Right ventricle myocardium superior (tissue), 1 donor: ENCODE results near the gene RAC2. TPM values are rescaled to one million over a fixed set of nuclear protein-coding genes. Genes with fewer than 3 reads are reported as not detected.

Experiments
- ATAC-seq: fragments of 200-7000 bp; cut with Tn5 transposase; one replicate; pipeline ENCODE4 v1.9.1; 2020; ENCODE audit warnings: mild to moderate bottlenecking; ENCODE audit not compliant: poor library complexity
- DNase-seq: peaks from one replicate; pipeline ENCODE4 v3.0.0-alpha.2; 2020
- intact Hi-C: fragments of 100-400 bp; cut with DNase I; formaldehyde crosslinking; loops from one replicate; pipeline ENCODE4 v1.11.2; 2022
- total RNA-seq: library from RNA; stranded (reverse); fragmentation: NEBNext Ultra II Directional; extraction: Animal tissue kit (Norgen Biotek cat#: 25700); gene quantifications from one replicate; pipeline ENCODE4 v1.2.1, GENCODE V29; 2021
- donor health status: DM: no; HTN: yes; CAD: no; lungs with severe emphysema.

The RAC2 gene
- total RNA-seq, 1 donor from 2014 or later = 4.1 TPM

DNA sequence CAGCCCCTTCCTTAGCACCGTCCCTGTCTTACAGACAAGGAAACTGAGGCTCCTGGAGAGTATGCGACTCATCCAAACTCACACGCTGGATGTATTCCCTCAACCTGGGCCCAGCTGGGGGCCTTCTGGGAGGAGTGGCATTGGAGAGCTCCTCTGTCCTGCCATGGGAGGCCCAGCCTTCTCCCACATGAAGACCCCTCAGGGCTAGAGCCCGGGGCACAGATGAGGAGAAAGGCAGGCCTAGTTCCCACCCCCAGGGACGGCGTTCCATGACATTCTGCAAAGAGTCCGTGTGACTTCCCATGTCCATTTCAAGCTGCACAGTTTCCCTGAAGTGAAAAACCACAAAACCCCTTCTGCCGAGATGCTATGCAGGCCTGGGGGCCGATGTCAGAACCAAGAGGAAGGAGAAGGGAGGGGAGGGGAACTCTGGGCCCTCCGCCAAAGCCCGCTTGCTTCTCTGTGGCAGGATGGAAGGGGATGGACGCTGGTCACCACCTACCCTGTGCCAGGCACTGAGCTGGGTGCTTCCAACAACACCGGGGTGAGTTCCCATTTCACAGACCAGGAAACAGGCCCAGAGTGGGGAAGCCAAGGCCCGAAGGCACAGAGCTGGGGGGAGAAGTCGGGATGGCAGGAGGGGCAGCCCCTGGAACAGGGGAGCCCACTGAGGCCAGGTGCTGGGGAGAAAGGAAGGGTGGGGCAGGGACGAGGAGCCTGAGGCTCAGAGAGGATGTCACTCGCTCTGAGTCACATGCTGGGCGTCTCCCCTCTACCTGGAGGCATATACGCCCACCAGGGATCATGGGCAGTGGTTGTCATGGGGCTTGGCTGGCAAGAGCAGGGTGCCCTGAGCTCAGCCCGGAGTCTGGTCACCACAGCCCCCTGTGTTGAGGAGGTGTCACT lies 15.7 kb downstream of the RAC2 start:
- peak; percentile 60 for DNase-seq
- peak; percentile 51 for ATAC-seq
- intact Hi-C loops = no loop called here

DNA sequence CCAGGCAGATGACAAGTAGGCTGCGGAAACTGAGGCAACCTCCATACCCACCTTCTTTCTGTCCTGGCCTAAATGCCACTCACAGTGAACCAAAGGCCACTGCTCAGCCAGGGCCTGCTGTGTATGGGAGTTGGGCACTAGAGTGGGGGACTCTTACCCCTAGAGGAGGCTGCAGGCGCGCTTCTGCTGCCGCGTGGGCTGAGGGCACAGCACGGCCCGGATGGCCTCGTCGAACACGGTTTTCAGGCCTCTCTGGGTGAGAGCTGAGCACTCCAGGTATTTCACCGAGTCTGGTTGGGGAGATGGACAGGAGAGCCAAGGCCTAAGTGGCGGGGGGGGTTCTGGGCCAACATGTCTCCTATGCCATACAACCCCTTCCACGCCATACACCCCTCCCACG lies 17.6 kb downstream of the RAC2 start:
- no peak for DNase-seq
- ATAC-seq = no peak

DNA sequence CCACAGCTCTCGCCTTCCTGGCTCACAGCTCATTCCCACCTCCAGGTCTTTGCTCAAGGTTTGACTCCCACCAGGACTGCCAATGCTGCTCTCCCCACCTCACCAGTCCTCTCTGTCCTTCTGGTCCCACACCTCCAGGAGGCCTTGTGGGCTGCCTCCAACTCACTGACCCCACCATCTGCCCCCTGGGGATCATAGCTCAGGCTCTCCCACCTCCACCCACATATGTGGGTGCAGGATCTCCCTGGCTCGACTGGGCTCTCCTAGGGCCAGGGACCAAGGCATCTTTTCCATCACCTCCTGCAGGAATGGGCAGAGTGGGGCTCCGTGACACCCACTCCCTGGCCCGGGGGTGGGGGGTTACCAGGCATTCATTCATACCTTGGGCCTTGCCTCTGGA lies 18.0 kb downstream of the RAC2 start:
- intact Hi-C loops = no loop called here
- no peak for ATAC-seq
- DNase-seq = no peak

More for the DNA sequence above, 17.6 kb downstream of the RAC2 start:
- intact Hi-C loops = no loop called here

DNA sequence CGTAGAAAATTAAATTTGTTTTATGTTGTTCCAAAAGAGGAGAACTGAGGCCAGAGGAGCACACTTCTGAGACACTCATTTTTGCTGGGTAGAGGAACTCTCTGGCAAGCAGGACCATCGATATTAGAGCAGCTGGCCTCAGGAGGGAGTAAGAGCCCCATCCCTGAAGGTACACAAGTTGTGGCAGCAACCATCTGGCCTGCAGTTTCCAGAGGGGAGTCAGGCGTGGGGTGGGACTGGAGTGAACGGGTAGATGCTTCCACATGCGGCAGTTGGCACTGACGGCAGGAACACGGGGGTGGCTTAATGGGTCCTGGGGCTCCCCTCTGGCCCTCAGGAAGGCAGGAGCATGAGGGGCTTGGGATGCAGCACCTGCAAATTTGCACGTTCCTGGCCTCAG lies 18.6 kb downstream of the RAC2 start:
- intact Hi-C loops = no loop called here
- ATAC-seq (no peak), DNase-seq (no peak)

DNA sequence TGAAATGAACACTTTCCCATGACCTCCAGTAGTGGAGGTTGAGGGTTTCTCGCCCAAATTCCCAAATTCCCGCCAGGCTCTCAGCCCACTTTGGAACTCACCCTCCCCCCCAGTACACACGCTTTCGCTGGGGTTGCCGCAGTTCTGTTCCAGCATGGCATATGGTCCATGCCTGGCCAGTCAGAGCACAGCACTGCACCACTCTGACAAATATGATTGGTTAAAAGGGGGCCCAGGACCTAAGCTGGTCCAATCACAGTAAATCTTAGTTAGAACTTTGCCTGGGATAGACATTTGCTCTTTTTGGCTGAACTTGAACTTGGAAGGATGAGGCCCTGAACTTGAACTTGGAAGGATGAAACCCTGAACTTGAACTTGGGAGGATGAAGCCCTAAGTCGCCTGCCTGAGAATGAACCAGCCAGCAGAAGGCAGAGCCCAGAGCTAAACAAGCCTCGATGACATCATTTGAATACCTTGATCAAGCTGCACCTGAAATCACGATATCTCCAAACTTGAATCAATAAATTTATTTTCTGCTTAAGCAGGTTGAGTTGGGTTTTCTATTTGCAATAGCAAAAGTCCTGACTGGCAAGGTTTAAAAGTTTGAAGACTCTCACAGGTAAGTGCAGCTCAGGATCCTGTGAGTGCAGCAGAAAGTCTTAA lies 19.2 kb downstream of the RAC2 start:
- ATAC-seq (no peak), DNase-seq (no peak)
- intact Hi-C loops = no loop called here

DNA sequence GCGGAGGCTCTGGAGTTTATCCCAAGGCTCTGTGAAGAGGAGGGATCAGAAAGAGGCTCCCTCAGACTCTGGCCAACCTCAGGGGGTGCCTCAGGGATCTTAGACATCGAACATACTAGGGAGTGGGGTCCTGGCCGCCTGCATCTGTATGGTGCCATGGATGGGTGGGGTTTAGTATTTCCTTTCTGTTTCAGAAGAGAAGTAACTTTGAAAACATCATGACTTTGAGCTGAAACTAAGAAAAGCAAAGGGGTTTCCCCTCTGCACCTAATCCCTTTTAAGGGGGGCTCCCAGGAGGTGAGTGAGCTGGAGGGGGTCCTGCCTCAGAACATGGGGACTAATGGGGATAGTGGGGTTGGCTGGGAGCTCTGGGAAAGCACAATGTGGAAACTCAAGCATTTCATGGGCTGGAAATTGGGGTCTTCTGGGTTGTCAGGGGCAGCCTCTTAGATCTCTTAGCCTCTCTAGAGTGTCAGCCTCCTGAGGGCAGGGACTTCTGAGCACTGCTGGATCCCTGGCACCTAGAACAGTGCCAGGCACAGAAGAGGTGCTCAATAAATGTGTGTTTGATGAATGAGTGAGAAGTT lies 20.0 kb downstream of the RAC2 start:
- ATAC-seq (no peak), DNase-seq (no peak)
- intact Hi-C loops = no loop called here

DNA sequence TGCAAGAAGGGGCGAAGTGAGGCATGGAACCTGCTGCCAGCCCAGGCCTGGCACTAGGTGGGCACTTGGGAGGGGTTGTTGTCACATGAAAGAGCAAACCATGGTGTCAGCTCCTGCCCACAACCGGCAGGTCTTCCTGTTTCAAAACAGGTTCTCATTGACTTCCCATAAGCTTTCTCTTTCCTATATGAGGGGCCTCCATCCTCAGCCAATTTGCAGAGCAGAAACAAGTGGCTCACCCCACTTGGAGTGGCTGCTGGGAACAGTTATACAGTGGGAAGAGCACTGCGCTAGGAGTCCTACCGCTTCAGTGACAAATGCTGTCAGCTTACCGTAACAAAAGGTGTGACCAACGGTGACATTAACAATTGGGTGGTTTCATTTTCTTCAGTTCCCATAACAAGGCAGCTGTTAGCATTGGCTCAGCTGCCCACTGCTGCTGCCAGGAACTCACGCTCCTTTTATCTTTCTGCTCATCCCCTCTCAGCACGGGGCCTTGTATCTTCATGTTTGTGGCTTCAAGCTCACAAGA lies 21.6 kb downstream of the RAC2 start:
- ATAC-seq (no peak), DNase-seq (no peak)
- intact Hi-C loops = no loop called here

DNA sequence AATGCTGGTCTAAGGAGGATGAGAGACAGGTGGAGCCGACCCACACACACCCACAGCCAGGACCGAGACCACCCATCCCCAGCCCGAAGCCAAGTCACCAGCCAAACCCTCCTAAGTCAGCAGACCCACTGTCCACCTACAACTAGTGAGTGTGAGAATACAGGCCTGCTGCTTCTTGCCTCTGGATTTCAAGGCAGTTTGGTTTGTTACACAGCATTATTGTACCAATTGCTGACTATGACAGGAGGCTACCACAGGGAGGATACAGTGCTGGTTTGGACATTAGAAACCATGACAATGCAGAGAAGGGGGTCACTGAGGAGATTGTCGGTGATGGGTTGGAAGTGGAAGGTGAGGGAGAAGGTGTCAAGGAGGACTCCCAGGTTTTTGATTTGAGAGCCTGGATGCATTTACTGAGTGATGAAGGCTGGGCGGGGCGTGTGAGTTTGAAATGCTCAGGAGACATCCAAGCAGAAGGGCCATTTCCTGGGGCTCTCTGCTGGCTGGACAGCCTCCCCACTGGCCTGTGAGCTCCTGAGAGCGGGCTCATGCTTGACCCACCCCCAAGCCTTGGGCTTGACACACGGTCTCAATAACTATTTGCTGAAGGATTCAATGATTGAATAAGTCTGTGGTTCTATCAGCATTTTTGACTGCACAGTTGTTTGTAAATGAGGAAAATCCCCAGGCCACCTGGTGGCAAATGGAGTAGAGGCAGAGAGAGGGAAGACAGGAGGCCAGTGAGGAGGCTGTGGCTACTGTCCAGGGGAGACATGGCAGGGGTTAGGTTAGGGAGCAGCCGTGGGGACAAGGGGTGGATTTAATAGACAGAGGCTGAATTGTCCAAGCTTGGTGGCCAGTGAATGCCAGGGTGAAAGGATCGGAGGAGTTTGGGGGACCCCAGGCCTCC lies 22.4 kb downstream of the RAC2 start:
- intact Hi-C loops = no loop called here
- ATAC-seq (no peak), DNase-seq (peak; percentile 16)

DNA sequence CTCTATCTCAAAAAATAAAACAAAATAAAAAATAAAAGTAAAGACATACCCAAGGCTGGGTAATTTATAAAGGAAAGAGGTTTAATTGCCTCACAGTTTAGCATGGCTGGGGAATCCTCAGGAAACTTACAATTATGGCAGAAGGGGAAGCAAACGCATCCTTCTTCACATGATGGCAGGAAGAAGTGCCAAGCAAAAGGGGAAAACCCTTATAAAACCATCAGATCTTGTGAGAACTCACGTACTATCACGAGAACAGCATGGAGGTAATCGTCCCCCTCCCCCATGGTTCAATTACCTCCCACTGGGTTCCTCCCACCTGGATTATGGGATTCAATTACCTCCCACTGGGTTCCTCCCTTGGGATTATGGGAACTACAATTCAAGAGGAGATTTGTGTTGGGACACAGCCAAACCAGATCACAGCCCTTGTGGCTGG lies 23.5 kb downstream of the RAC2 start:
- ATAC-seq = no peak
- DNase-seq = no peak
- intact Hi-C loops = no loop called here

DNA sequence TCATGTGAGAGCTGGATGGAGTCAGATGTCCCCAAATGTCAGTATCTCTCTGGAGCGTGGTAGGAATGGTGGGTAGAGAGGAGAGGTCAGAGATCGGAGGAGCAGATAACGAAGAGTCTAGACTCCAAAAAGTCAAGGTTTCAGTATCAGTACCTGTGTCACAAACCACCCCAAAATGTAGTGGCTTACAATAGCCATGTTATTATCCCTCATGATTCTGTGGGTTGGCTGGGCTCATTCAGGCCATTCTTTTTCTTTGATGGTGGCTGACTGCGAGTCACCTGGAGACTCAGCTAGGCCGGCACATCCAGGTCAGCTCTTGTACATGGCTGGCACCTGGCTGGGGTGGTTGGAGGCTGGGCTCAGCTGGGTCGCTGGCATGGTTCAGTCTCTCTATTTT lies 24.5 kb downstream of the RAC2 start:
- intact Hi-C loops = no loop called here
- DNase-seq (peak; percentile 9), ATAC-seq (no peak)

DNA sequence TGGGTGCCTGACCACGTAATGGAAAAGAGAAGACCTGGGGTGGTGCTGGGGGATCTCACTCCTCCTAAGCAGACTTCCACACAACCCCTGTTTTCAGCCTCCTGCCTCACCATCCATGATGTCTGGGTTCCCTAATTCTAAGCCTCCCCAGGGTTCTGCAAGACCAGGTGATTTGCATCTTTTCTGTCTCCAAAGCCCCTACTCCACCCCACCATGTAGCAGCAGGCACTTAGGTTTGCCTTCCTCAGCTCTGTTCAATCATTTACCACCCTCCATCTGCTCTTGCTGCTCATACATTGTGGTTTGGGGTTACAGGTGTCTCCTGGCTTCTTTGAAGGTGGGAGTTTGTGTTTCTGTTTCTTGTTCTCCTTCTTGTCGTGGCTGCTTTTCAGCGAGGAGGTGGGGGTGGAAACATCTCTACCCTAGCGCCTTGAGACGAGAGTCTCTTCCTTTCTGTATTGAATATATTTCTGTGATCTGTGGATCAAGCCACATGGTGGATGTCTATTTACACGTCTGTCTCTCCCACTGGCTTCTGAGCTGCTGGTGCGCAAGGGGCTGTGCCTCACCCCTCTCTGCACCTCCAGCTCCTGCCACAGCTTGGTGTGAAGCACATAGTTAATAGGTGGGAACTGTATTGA lies 25.2 kb downstream of the RAC2 start:
- no peak for DNase-seq
- no peak for ATAC-seq
- intact Hi-C loops = no loop called here

DNA sequence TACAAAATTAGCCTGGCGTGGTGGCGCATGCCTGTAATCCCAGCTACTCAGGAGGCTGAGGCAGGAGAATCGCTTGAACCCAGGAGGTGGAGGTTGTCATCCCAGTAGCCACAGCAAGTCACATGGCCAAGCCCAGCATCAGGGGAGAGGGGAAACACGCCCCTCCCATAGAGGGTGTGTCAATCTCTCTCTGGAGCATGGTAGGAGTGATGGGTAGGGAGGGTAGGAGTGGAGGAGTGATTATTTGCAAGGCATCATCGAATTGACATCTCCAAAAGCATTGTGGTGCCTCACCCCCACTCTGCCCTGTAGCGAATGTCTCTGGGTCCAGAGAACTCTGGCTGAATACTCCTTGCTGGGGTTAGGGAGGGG lies 25.7 kb downstream of the RAC2 start:
- intact Hi-C loops = no loop called here
- ATAC-seq (no peak), DNase-seq (no peak)

DNA sequence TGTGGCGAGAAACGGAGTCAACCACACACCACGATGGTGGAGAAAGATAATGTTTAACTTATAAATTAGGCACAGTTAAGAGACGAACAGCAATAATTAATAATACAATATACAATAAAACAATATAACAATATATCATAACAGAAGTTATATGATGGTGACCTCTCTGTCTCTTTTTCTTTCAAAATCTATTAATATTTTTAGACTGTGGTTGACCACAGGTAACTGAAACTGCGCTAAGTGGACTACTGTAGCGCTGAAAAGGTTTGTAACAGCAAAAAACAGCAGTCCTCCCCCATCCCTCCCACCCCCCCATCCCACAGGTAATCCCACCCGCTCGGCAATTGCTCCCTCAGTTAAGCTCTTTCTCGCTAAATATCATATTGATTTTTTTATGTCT lies 28.2 kb downstream of the RAC2 start:
- DNase-seq = no peak
- ATAC-seq = no peak
- intact Hi-C loops = no loop called here

DNA sequence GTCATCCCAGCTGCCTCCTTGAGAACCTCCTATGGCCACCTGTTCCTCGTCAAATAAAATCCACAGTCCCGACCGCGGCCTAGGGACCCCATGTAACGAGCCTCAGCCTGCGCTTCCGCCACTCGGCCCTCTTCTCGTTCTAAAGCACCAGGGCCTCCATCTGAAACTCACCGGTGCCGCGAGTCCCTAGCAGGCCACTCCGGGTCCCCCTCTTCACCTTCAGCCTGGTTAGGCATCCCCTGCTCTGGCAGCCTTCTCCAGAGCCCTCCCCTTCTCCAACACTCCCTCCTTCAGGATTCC lies 29.4 kb downstream of the RAC2 start:
- intact Hi-C loops = no loop called here
- no peak for ATAC-seq
- DNase-seq = no peak

DNA sequence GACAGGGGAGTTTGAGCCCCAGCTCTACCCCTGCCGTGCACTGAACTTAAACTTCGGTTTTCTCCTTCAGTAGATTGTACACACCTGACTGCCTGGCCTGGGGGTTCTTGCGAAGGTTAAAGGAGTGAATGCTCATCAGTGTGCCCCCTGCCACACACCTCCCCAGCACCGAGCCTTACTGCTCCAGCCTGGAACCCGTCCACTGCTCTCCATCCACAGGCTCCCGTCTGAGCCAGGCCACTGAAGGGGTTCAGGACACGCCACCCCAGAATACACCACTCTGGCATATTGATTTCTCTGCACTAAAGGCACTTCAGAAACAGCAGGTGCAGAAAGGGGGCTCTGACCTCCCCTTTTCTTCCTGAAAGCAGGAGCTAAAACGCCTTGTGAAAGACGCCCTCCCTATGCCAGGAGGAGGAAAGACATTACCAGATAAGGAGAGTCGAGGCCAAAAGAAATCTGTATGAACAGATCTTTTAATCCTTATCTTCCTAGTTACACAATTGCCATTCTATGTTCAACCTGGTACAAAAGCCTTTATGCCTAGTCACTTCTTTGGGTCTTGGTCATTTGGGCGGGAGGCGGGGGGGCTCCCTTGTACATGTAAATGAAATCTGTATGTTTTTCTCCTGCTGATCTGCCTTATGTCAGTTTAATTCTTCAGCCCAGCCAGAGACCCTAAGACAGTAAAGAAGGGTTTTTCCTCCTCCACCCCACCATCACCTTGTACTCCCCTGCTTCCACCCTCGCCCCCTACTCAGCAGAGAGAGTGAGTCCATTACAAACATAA lies 29.9 kb downstream of the RAC2 start:
- intact Hi-C loops = no loop called here
- DNase-seq (no peak), ATAC-seq (no peak)

DNA sequence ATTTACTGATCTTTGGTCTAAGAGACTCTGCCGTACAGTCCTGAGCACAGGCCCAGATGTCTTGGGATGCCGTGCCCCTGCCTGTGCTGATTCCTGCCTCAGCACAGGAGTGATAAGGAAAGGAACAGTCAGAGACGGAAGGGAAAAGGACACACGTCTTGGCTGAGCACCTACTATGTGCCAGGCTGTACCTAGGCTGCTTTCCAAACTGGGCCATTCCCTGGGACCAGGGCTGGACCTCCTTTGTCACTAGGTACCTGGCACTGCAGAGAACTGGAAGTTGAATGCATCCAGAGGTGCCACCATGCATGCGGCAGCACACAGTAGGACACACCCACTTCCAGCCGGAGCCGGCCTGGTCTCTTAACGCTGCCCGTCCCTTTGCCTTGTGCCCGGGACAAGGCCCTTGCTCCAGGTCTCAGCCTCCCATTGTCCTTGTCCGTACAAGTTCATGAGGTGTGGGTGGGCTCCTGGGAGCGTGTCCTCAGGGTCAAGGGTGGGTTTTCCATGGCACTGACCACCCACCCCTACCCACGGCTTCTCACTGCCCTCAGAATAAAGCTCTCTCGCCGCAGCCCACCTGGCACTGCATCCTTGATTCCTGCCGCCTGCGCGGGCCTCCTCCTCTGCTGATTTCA lies 30.7 kb downstream of the RAC2 start:
- DNase-seq = no peak
- intact Hi-C loops = no loop called here
- no peak for ATAC-seq

DNA sequence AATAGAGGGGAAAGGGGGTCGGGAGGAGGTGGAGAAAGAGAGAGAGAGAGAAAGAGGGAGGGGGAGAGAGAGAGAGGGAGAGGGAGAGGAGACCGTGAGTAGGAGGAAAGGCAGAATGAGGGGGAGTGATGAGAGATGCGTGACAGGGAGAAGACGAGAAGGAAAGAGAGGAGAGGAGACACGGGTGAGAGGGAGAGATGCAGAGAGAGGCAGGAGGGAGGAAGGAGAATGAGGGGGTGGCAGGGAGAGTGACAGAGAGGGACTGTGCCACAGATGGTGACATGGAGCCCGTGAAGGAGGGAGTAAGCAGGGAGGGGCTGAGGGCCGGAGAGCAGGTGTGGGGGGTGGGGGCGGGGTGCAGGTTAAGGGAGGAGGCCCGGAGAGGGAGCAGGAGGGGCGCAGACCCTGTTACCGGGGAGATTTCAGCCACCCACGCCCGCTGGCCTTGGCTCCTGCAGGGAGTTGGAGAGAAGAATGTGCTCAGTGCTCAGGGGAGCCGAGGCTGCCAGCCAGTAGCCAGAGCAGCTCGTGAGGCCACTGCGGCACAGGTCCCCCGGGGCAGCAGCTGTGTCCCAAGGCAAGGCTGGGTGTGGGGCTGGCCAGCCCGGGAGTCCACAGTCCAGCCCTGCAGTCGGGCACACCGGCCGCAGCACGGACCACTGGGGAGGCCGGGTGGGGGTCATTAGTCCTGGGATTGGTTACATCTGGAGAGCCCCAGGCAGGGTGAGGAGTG lies 31.7 kb downstream of the RAC2 start, which contains the start of gene SSTR3:
TSS of gene SSTR3 (minus strand) at position 304 of the 733 bp plus-strand sequence. CDS start 4,674 bp downstream, outside the sequence.
- intact Hi-C loops = no loop called here
- DNase-seq (no peak), ATAC-seq (peak; percentile 27)
